ENCODE results near the gene PRKCH.

The PRKCH gene

GRCh38 chr14:61508526-61508925 is 187.1 kb downstream of the PRKCH start:
- Histone ChIP-seq H3K36me3 (ENCODE audit: control insufficient read depth, insufficient read depth, low read length) (no peaks in the 10 kb centered on the region), H3K27ac (ENCODE audit: low read depth, low read length) (no peak overlapping the region), H3K9ac (ENCODE audit: low read length) (no peak overlapping the region), H3K9me3 (ENCODE audit: control insufficient read depth, insufficient read depth, low read depth, low read length) (no peaks in the 10 kb centered on the region), H3K4me1 (ENCODE audit: control insufficient read depth, insufficient read depth, low read length) (peaks cover 33% of the 10 kb centered on the region), H3K27me3 (ENCODE audit: control insufficient read depth, insufficient read depth, low read length) (no peaks in the 10 kb centered on the region), H3K4me3 (ENCODE audit: low read depth, low read length) (no peak overlapping the region)

- H3K9me3 ChIP-seq (ENCODE audit: control insufficient read depth, insufficient read depth, low read depth, low read length) = no peaks in the 10 kb centered on the region
- no peaks in the 10 kb centered on the region for H3K27me3 ChIP-seq (ENCODE audit: control insufficient read depth, insufficient read depth, low read length)
- H3K4me1 ChIP-seq (ENCODE audit: control insufficient read depth, insufficient read depth, low read length) = peaks cover 25% of the 10 kb centered on the region
- H3K4me3 ChIP-seq (ENCODE audit: low read depth, low read length) = no peak overlapping the region
- no peaks in the 10 kb centered on the region for H3K36me3 ChIP-seq (ENCODE audit: control insufficient read depth, insufficient read depth, low read length)
- H3K9ac ChIP-seq (ENCODE audit: low read length) = no peak overlapping the region
- H3K27ac ChIP-seq (ENCODE audit: low read depth, low read length) = no peak overlapping the region
Measured at GRCh38 chr14:61510736-61511557, 189.6 kb downstream of the PRKCH start.

- Histone ChIP-seq H3K27me3 (ENCODE audit: control insufficient read depth, insufficient read depth, low read length) (no peaks in the 10 kb centered on the region), H3K9me3 (ENCODE audit: control insufficient read depth, insufficient read depth, low read depth, low read length) (no peaks in the 10 kb centered on the region), H3K4me3 (ENCODE audit: low read depth, low read length) (no peak overlapping the region), H3K9ac (ENCODE audit: low read length) (no peak overlapping the region), H3K4me1 (ENCODE audit: control insufficient read depth, insufficient read depth, low read length) (peaks cover 19% of the 10 kb centered on the region), H3K27ac (ENCODE audit: low read depth, low read length) (no peak overlapping the region), H3K36me3 (ENCODE audit: control insufficient read depth, insufficient read depth, low read length) (no peaks in the 10 kb centered on the region)
Measured at GRCh38 chr14:61511558-61511948, 190.2 kb downstream of the PRKCH start.

GRCh38 chr14:61512026-61512834 is 190.9 kb downstream of the PRKCH start:
- Histone ChIP-seq H3K27ac (ENCODE audit: low read depth, low read length) (no peak overlapping the region), H3K4me3 (ENCODE audit: low read depth, low read length) (no peak overlapping the region), H3K36me3 (ENCODE audit: control insufficient read depth, insufficient read depth, low read length) (no peaks in the 10 kb centered on the region), H3K4me1 (ENCODE audit: control insufficient read depth, insufficient read depth, low read length) (peaks cover 22% of the 10 kb centered on the region), H3K9me3 (ENCODE audit: control insufficient read depth, insufficient read depth, low read depth, low read length) (no peaks in the 10 kb centered on the region), H3K9ac (ENCODE audit: low read length) (no peak overlapping the region), H3K27me3 (ENCODE audit: control insufficient read depth, insufficient read depth, low read length) (no peaks in the 10 kb centered on the region)

- Histone ChIP-seq H3K9me3 (ENCODE audit: control insufficient read depth, insufficient read depth, low read depth, low read length) (no peaks in the 10 kb centered on the region), H3K9ac (ENCODE audit: low read length) (no peak overlapping the region), H3K27ac (ENCODE audit: low read depth, low read length) (no peak overlapping the region), H3K36me3 (ENCODE audit: control insufficient read depth, insufficient read depth, low read length) (no peaks in the 10 kb centered on the region), H3K27me3 (ENCODE audit: control insufficient read depth, insufficient read depth, low read length) (no peaks in the 10 kb centered on the region), H3K4me1 (ENCODE audit: control insufficient read depth, insufficient read depth, low read length) (peaks cover 29% of the 10 kb centered on the region), H3K4me3 (ENCODE audit: low read depth, low read length) (no peak overlapping the region)
Measured at GRCh38 chr14:61513986-61514830, 192.8 kb downstream of the PRKCH start.

GRCh38 chr14:61514927-61515326 is 193.5 kb downstream of the PRKCH start:
- H3K9ac ChIP-seq (ENCODE audit: low read length) = no peak overlapping the region
- H3K36me3 ChIP-seq (ENCODE audit: control insufficient read depth, insufficient read depth, low read length) = no peaks in the 10 kb centered on the region
- no peak overlapping the region for H3K4me3 ChIP-seq (ENCODE audit: low read depth, low read length)
- H3K4me1 ChIP-seq (ENCODE audit: control insufficient read depth, insufficient read depth, low read length) = peaks cover 27% of the 10 kb centered on the region
- no peaks in the 10 kb centered on the region for H3K27me3 ChIP-seq (ENCODE audit: control insufficient read depth, insufficient read depth, low read length)
- H3K9me3 ChIP-seq (ENCODE audit: control insufficient read depth, insufficient read depth, low read depth, low read length) = no peaks in the 10 kb centered on the region
- no peak overlapping the region for H3K27ac ChIP-seq (ENCODE audit: low read depth, low read length)

GRCh38 chr14:61515436-61516117 is 194.2 kb downstream of the PRKCH start:
- Histone ChIP-seq H3K9me3 (ENCODE audit: control insufficient read depth, insufficient read depth, low read depth, low read length) (no peaks in the 10 kb centered on the region), H3K4me3 (ENCODE audit: low read depth, low read length) (no peak overlapping the region), H3K4me1 (ENCODE audit: control insufficient read depth, insufficient read depth, low read length) (peaks cover 22% of the 10 kb centered on the region), H3K9ac (ENCODE audit: low read length) (no peak overlapping the region), H3K27me3 (ENCODE audit: control insufficient read depth, insufficient read depth, low read length) (no peaks in the 10 kb centered on the region), H3K36me3 (ENCODE audit: control insufficient read depth, insufficient read depth, low read length) (no peaks in the 10 kb centered on the region), H3K27ac (ENCODE audit: low read depth, low read length) (no peak overlapping the region)

GRCh38 chr14:61516118-61516743 is 194.9 kb downstream of the PRKCH start:
- H3K27ac ChIP-seq (ENCODE audit: low read depth, low read length) = no peak overlapping the region
- no peaks in the 10 kb centered on the region for H3K9me3 ChIP-seq (ENCODE audit: control insufficient read depth, insufficient read depth, low read depth, low read length)
- H3K27me3 ChIP-seq (ENCODE audit: control insufficient read depth, insufficient read depth, low read length) = no peaks in the 10 kb centered on the region
- H3K36me3 ChIP-seq (ENCODE audit: control insufficient read depth, insufficient read depth, low read length) = no peaks in the 10 kb centered on the region
- H3K4me1 ChIP-seq (ENCODE audit: control insufficient read depth, insufficient read depth, low read length) = peaks cover 22% of the 10 kb centered on the region
- H3K9ac ChIP-seq (ENCODE audit: low read length) = no peak overlapping the region
- no peak overlapping the region for H3K4me3 ChIP-seq (ENCODE audit: low read depth, low read length)

- Histone ChIP-seq H3K27ac (ENCODE audit: low read depth, low read length) (no peak overlapping the region), H3K4me1 (ENCODE audit: control insufficient read depth, insufficient read depth, low read length) (peaks cover 15% of the 10 kb centered on the region), H3K4me3 (ENCODE audit: low read depth, low read length) (no peak overlapping the region), H3K36me3 (ENCODE audit: control insufficient read depth, insufficient read depth, low read length) (no peaks in the 10 kb centered on the region), H3K27me3 (ENCODE audit: control insufficient read depth, insufficient read depth, low read length) (no peaks in the 10 kb centered on the region), H3K9me3 (ENCODE audit: control insufficient read depth, insufficient read depth, low read depth, low read length) (no peaks in the 10 kb centered on the region), H3K9ac (ENCODE audit: low read length) (no peak overlapping the region)
Measured at GRCh38 chr14:61516964-61517653, 195.7 kb downstream of the PRKCH start.
